Right lung (tissue), 5 donors: ENCODE results near the gene SERPINE1. TPM values are rescaled to one million over a fixed set of nuclear protein-coding genes. Genes with fewer than 3 reads are reported as not detected.

Experiments used
- polyA plus RNA-seq, 5 donors: library from polyadenylated mRNA; unstranded; fragments of 120-200 nt; gene quantifications; one replicate each; pipeline versions ENCODE4 v1.2.1 to v1.2.3, GENCODE V29; 2013; ENCODE audit warnings: inconsistent platforms in 1 of 5, low replicate concordance in 1 of 5; ENCODE audit not compliant: insufficient read length in 5 of 5, insufficient read depth in 1 of 5

Gene SERPINE1
- polyA plus RNA-seq, 5 donors: 2.0 to 4.6 (median 3.6) TPM

Other genes starting within 250 kb of the SERPINE1 start
- gene UFSP1, start 237.4 kb upstream of the SERPINE1 start, polyA plus RNA-seq: 1 to 10 TPM in 2 of 5 donors, under 1 TPM in 3; 0.42 to 2.0 (median 0.84) TPM
- 1 to 10 TPM; 2.1 to 6.6 (median 2.6) TPM for gene ACHE, start 231.2 kb upstream of the SERPINE1 start, polyA plus RNA-seq
- gene MUC3A, start 177.6 kb upstream of the SERPINE1 start, polyA plus RNA-seq: under 1 TPM; 0.37 to 0.73 (median 0.51) TPM
- gene MUC12, start 157.5 kb upstream of the SERPINE1 start, polyA plus RNA-seq: 1 to 10 TPM in 2 of 5 donors, under 1 TPM in 3; 0.54 to 2.6 (median 0.93) TPM
- gene MUC17, start 107.0 kb upstream of the SERPINE1 start, polyA plus RNA-seq: under 1 TPM in 1 of 5 donors, not detected in 4; 0.31 TPM
- gene TRIM56, start 41.6 kb upstream of the SERPINE1 start, polyA plus RNA-seq: 10 to 100 TPM; 21.8 to 28.0 (median 22.7) TPM
- 100 to 1,000 TPM in 1 of 5 donors, 10 to 100 TPM in 4; 77.4 to 100 (median 82.7) TPM for gene AP1S1, start 27.4 kb downstream of the SERPINE1 start, polyA plus RNA-seq
- gene VGF, start 38.5 kb downstream of the SERPINE1 start, polyA plus RNA-seq: 1 to 10 TPM in 1 of 5 donors, under 1 TPM in 4; 0.54 to 1.4 (median 0.90) TPM
- under 1 TPM in 3 of 5 donors, not detected in 2; 0.05 to 0.12 (median 0.08) TPM for gene NAT16, start 53.2 kb downstream of the SERPINE1 start, polyA plus RNA-seq
- gene MOGAT3, start 73.9 kb downstream of the SERPINE1 start, polyA plus RNA-seq: under 1 TPM in 3 of 5 donors, not detected in 2; 0.07 to 0.15 (median 0.09) TPM
- gene PLOD3, start 90.5 kb downstream of the SERPINE1 start, polyA plus RNA-seq: 10 to 100 TPM; 39.6 to 72.2 (median 55.9) TPM
- gene ZNHIT1, start 91.1 kb downstream of the SERPINE1 start, polyA plus RNA-seq: 10 to 100 TPM; 42.7 to 77.4 (median 53.5) TPM
- 10 to 100 TPM; 11.5 to 20.2 (median 16.4) TPM for gene CLDN15, start 110.7 kb downstream of the SERPINE1 start, polyA plus RNA-seq
- gene FIS1, start 118.0 kb downstream of the SERPINE1 start, polyA plus RNA-seq: 100 to 1,000 TPM; 121 to 163 (median 125) TPM
- 10 to 100 TPM; 49.6 to 53.1 (median 52.1) TPM for gene IFT22, start 194.7 kb downstream of the SERPINE1 start, polyA plus RNA-seq
- gene COL26A1, start 235.8 kb downstream of the SERPINE1 start, polyA plus RNA-seq: 1 to 10 TPM; 5.9 to 8.6 (median 6.0) TPM